NCI-H2029 treated with DMSO at 0.1 percent for 48 hours (cell line): ENCODE data around the gene FAM168A.

Experiments
- DNase-seq: peaks from one replicate; lab custom pipeline; 2025; lab: John Stamatoyannopoulos, UW

Gene FAM168A

DNA sequence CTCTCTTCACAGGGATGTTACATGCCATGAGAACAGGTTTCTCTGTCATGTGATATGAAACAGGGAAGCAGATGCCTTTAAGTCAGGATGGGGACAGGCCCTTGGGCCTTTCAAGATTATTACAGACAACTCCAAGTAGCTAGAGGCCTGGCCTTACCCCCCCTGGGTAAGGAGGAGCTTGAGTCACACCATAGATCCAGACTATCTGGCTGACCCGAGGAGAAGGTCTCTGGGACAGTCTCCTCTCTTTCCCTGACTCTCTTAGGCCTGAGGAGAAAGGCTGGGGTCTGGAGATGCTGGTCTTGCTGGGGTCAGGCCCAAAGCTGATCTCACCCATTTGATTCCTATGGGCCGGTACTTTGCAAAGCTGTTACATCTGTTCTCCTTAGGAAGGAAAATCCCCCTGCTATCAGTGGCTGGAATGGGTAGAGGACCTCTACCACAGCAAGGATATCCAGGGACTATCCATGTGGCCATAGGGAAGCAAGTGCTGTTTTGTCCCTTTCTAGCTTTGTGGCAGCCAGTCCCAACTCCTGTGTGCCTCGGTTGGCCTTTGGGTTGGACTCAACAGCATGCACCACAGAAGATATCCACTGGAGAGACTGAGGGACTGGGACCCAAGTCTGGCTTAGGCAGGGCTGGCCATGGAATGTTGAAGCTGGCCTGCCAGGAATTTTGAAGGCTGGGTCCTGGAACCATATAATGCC is 196.5 kb downstream of the FAM168A start:
- DNase-seq, result no peak

DNA sequence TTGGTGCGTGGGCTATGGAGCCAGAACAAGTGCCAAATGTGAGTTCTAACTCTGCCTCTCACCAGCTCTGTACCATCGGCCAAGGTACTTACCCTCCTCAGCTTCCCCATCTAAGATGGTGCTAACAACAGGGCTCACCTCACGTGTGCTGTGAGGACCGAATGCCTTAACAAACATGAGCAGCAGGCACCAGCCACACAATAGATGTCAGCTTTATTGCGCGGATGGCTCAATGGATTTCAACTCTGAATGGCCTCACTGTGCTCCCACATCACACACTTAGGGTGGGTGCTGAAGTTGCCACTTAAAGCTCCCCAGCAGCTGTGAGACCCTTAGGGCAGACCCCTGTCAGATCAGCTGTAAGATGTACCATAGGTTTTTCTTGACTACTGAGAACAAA is 197.6 kb downstream of the FAM168A start:
- no peak for DNase-seq

DNA sequence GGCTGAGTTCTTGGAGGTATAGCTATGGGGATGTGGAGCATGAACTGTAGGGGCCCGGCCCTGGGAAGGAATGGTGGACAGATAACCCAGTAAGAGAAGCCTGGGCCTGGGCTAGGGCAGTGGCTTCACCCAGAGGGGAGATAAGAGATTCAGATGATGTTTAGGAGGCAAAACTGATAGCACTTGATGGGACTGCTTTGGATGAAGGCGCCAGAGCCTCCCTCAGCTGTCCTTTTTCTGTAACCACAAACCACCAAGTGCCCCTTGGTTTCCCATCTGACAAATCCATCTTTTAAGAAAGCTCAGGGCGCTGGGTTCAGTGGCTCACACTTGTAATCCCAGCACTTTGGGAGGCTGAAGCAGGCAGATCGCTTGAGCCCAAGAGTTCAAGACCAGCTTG is 198.3 kb downstream of the FAM168A start:
- no peak for DNase-seq

- no peak for DNase-seq
These were observed 198.7 kb downstream of the FAM168A start for GRCh38 chr11:73399159-73399590.

DNA sequence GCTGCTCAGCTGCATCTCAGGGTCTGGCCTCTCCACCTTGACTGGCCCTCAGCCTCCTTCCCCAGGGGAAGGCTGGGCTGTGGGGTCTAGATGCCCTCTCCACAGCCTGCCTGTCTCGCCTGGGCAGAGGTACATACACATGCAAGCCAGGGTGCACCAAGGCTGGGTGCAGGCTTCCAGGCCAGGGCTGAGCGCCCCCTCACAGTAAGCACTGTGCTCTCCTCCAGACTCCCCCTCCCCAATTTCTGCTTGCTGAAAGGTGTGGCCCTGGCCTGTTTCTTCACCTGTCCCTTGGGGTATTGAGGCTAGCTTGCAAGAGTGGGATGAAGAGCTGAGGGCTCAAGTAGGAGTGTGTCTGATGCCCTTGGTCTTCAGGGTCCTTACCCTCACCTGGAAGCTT is 199.2 kb downstream of the FAM168A start:
- no peak for DNase-seq

- no peak for DNase-seq
These were observed 199.8 kb downstream of the FAM168A start for GRCh38 chr11:73398132-73398526.

GRCh38 chr11:73397468-73398131 is 200.3 kb downstream of the FAM168A start:
- DNase-seq, result no peak

GRCh38 chr11:73396985-73397384 is 200.9 kb downstream of the FAM168A start:
- no peak for DNase-seq

- no peak for DNase-seq
These were observed 201.5 kb downstream of the FAM168A start for GRCh38 chr11:73396251-73396930.

GRCh38 chr11:73395297-73396208 is 202.4 kb downstream of the FAM168A start:
- no peak for DNase-seq

- DNase-seq, result no peak
These were observed 203.3 kb downstream of the FAM168A start for GRCh38 chr11:73394416-73395296.

- DNase-seq, result peak; percentile 23
These were observed 204.2 kb downstream of the FAM168A start for GRCh38 chr11:73393479-73394415.

DNA sequence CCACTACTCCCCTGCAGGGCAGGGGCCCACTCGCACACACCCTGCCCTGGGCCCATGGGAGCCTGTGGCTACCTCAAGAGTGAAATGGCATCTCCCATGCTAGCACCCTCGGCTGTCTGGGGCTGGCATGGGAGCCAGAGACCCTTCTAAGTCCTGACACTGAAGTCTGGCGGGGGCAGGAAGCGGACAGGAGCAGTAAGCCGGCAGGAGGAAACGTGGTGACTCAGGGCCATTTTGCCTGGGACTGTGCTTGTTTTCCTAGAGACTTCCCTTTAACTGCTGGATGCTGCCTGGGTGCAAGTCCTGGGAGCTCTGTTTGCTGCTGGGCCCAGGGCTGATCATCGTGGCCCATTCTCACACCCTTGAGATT is 204.9 kb downstream of the FAM168A start:
- no peak for DNase-seq

GRCh38 chr11:73392108-73393010 is 205.6 kb downstream of the FAM168A start:
- no peak for DNase-seq

DNA sequence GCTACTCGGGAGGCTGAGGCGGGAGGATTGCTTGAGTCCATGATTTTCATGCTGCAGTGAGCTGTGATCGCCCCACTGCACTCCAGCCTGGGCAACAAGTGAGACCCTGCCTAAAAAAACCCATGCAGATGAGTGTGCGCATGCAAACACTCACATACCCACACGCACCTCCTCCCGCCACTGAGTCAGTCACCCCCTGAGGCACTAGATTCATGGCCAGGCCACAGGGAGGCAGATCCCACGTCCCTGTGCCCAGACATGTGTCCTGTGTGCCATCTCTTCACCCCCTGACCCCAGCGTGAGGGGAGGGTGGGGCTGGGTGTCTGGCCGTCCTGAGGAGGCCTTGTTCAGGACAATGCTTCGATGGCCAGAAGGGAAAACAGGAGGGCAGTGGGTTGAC is 206.2 kb downstream of the FAM168A start:
- DNase-seq, result no peak

GRCh38 chr11:73390601-73391565 is 207.0 kb downstream of the FAM168A start:
- no peak for DNase-seq

DNA sequence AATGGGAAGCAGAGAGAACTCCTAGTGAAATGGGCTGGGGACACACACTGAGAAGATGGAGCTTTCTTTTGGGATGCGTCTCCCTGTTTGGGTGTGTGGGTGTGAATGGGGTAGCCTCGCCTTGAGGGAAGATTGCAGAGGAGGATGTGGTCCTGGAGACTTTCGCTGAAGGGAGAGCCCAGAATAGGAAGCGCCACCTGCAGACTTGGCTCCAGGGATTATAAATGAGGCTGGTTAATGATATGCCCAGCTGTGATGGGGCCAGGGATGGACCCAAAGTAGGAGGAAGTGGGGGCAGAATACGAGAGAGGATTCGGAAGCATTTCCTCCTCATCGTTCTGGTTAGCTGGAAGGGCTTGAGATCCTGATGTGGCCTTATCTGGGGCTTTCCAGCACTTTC is 208.0 kb downstream of the FAM168A start:
- DNase-seq, result no peak

DNA sequence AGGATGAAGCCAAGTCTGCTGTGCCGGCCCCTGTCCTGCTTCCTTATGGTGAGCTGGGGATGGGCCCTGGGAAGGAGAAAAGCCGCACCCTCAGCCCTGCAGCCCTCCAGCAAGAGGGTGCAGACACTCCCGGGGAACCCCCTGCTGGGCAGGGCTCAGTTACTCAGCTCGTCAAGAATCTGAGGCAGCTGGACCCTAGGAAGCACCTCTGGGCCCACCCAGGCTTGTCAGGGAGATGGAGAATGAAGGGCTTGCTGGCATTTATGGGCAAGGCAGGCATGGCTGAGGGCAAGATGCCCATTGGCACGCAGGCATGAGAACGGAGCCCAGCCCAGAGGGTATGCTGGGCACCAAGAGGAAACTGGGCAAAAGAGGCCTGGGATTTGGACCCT is 208.8 kb downstream of the FAM168A start:
- DNase-seq, result no peak
